ENCODE measurements around the gene YBX3.

GRCh38 chr12:10705655-10706054 lies 17.5 kb downstream of the YBX3 start:
- TF ChIP-seq EZH2 (IDR thresholded peaks at IDR 0.05; ENCODE audit: borderline replicate concordance, insufficient read depth, low read length, poor library complexity, severe bottlenecking): no peak
- no peak for TF ChIP-seq CTCF (IDR thresholded peaks at IDR 0.05; ENCODE audit: poor library complexity, severe bottlenecking)
- no peak for TF ChIP-seq POLR2AphosphoS5 (IDR thresholded peaks at IDR 0.05)
- no peak for TF ChIP-seq MXI1 (conservative IDR thresholded peaks at IDR 0.05; ENCODE audit: poor library complexity, severe bottlenecking)
- TF ChIP-seq TAF1 (IDR thresholded peaks at IDR 0.05; ENCODE audit: low read depth): no peak
- TF ChIP-seq REST (IDR thresholded peaks at IDR 0.05; ENCODE audit: borderline replicate concordance): no peak
- TF ChIP-seq EP300 (conservative IDR thresholded peaks at IDR 0.05; ENCODE audit: poor library complexity, severe bottlenecking): no peak
- no peak for TF ChIP-seq RAD21 (conservative IDR thresholded peaks at IDR 0.05)
- TF ChIP-seq SMC3 (conservative IDR thresholded peaks at IDR 0.05; ENCODE audit: poor library complexity): no peak

Data from neural cell (in vitro differentiated cells).